GM18502 (cell line): Measurements from ENCODE around the gene SCAMP3.
A peak's percentile ranks its signal among the peaks of the same experiment; 100 is the strongest.
"Not testable (repeated sequence)": the region's sequence is repeated elsewhere in the genome, so short reads cannot be mapped to it uniquely, and the experiment has no call there.

Source experiments
- ATAC-seq: cut with Tn5 transposase; IDR thresholded peaks from one replicate; pipeline ENCODE4 v1.9.1; 2021; ENCODE audit warnings: mild to moderate bottlenecking; ENCODE audit not compliant: unreplicated experiment, poor library complexity

The SCAMP3 gene

DNA sequence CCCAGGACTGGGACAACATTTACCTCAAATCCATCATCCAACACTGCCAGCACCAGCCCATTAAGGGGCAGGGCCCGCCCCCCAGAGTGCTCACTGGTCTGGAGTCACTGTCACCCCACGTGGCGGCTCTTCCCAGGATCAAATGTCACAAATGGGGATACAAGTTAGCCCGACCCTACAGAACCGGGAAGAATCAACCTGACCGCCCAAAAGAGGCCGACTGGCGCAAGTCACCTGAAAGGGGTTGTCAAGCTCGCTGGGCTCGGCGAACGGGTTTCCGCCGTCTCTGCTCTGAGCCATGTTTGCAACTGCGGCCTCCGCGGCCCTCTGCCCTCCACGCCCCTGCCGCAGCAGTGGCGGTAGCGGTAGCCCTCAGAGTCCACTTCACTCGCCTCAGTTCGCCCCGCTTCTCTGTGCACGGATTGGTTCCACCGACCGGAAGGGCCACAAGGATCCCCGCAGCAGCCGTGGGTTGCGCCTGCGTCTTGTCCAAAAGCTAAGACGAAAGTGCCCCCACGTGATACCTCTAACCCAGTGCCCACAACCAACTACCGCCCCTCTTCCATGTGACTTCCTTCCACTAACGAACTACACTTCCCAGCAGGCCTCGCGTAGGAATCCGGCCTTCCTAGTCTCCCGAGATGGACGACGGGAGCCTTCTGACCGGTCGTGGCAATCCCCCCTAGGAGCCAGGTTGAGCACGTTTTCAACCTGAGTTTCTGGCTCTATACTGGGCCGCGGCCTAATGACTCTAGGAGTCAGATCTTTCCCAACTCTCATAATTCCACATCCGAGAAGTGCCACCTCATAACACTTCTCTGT, at the start of gene SCAMP3:
Gene SCAMP3, minus strand, starts transcription at position 509 of the 822 bp plus-strand sequence. Its CDS starts 209 bp downstream, at position 300.
- ATAC-seq, result peak; percentile 88

DNA sequence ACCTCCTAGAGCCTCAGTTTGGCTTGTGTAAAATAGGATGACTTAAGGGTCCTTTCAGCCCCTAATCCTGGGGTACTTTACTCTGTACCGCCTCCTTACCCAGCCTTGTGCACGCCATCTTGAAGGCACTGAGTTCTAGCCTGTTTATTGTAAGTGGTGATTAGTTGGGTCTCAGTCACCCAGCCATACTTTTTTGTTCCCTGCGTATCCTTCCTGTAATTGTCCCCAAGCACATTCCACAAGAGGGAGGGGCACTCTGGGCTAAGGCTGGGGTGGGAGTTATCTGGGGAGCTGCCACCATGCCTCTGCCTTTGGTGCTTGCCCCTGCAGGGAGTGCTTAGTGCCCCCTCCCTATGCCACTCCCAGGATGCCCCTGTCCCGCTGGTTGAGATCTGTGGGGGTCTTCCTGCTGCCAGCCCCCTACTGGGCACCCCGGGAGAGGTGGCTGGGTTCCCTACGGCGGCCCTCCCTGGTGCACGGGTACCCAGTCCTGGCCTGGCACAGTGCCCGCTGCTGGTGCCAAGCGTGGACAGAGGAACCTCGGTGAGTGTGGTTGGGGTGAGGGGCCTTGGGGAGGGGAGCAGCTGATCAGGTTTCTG, 47.4 kb upstream of the SCAMP3 start:
- ATAC-seq, result no peak

DNA sequence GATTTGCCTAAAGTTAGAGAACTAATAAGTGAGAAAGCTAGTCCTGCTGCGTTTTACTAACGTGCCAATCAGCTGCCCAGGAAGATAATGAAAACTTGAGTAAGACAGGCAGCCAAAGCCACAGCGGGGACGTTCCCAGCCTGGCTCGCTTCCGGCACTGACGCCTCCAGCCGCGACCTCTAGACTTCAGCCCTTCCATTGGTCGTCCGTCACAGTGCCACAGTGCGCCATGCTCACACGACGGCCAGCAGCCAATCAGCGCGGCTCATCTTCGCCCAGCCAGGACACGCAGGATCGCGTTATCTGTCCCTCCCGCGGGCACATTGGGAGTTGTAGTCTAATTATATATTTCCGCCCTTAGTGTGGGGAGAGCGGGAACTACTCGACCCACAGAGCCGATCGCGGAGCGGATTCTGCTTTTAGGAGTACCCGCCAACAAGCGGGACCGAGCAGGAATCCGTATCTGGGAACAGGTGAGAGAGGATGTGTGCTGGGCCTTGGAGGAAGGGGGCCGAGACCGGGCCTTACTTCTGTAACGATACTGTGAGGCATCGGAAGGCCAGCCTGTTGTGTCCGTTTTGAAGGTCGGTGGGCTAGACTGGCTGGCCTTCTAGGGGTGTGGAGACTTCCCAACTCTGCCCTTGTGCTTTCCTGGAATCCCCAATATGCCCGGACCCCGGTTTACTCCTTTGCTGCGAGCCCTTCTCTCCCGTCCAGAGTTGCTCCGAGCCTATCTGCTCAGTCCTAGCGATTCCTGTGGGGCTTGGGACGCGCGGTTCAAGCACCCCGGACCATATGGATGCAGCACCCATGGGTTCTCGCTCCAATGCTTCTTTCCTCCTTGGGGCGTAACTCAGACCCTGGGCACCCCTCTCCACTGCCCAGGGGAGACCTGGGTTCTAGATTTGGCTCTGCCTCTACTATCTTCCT, 46.6 kb upstream of the SCAMP3 start, which contains the start of gene FDPS:
Gene FDPS, plus strand, starts transcription at position 374 of the 930 bp plus-strand sequence. CDS start 924 bp downstream, outside the sequence.
- peak; percentile 96 for ATAC-seq

GRCh38 chr1:155307247-155307740, 45.1 kb upstream of the SCAMP3 start:
- no peak for ATAC-seq

DNA sequence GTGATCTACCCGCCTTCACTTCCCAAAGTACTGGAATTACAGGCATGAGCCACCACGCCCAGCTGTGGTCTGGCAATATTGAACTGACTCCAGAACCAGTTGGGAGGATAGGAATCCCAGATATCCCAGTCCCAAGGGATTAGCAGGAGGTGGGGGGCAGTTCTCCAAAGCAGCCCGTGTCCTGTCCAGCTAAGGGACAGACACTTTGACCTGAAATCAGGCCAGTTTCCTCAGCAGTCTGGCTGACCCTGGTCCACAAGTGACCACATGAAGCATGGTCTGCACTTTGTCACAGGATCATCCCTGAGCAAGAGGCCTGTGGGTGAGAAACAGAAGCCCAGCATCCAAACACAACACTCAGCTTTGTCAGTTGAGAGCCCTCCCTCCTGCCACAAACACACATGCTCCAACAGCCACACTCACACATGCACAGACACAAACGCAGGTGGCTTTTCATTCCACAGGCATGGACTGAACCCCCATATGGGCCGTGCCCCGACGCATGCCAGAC, 43.8 kb upstream of the SCAMP3 start:
- no peak for ATAC-seq

DNA sequence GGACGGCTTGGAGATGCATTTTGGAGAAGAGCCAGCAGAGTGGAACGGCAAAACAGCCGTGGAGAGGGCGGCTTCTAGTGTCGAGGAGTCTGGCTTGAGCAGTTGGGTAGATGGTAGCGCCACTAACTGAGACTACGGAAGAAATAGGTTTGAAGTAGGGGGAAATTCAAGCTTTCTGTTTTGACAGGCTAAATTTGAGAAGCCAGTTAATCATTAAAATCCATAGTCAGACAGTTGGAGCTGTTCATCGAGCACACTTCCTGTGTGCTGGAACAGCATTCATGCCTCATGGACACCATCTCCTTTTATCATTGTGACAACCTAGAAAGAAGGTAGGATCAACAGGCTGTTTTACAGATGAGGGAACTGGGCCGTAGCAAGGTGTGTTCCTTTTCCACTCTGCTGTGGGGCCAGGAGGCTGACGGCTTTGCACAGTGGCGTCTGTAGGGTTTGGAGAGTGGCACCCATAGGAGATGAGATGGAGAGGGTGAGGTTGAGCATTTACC, 42.5 kb upstream of the SCAMP3 start:
- no peak for ATAC-seq

DNA sequence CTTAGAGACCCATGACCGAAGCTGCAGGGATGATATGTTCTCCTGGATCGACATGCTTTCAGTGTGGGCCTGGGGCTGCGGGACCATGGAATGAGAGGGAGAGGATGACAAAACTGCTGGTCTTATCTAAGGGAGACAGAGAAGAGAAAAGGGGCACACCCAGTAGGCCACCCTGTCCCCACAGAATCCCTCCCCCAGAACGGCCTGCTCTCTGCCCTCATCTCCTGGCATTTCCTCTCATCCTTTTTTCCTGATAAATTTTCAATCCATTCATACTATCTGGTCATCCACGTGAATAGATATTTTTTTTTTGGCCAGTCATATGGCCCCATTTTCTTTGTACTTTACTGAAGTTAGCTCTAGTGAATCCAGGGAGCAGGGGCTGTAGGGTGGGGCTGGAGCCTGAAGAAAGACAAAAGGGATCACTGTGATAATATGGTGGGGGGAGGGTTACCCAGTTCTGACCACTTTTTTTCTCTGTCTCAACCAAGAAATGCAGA, 39.2 kb upstream of the SCAMP3 start, which contains the start of gene PKLR:
Gene PKLR, minus strand, starts transcription at position 97 of the 500 bp plus-strand sequence. Its CDS starts 43 bp downstream, at position 54.
- ATAC-seq, result no peak

DNA sequence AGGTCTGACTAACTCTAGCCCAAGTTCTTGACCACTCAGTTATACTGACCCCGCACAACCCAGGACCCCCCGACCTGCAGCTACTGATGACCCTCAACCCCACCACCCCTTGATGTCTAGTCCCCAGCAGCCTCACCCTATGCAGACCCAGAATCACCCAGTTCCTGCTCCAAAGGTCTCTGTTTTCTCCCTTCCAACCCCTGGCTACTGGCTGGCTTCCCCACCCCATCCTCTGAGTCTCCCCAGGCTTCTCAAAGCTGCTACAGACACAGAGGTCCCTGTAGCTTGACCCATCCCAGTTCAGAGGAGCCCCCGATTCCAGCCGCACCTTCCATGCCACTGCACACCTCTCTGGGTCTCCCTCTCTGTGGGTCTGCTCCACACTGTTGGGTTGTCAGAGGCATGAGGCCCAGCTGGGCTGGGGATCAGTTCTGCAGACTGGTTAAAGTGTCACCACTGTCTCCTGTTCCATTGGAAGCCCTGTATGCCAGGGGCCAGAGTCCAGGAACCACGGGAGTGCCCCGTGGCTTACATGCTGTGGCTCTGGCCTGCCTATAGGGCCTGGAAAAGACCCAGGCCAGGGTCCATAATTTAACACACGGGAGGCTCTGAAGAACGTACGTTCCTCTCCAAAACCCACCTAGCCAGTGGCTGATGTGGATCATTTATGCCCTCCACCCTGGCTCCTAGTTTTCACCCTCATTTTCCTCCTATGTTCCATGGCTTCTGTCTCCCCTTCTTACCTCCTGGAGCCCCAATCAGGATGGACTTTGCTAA, 38.6 kb upstream of the SCAMP3 start:
- no peak for ATAC-seq

DNA sequence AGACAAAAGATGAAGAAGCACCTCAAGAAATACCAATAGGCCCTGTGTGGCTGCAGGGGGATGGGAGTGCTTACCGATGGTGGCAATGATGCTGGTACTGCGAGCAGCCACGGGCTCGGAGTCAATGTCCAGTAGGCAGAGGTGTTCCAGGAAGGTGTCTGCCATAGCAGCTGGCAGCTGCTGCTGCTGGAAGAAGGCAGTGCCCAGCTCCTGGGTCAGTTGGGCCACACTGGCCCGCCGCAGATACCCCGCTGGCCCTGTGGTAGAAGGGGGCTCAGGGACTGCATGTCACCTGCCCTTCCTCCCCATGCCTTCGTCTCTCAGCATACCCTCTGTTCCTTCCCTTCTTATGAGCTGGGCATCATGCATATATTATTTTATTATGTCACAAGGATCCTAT, 37.9 kb upstream of the SCAMP3 start:
- ATAC-seq, result no peak

DNA sequence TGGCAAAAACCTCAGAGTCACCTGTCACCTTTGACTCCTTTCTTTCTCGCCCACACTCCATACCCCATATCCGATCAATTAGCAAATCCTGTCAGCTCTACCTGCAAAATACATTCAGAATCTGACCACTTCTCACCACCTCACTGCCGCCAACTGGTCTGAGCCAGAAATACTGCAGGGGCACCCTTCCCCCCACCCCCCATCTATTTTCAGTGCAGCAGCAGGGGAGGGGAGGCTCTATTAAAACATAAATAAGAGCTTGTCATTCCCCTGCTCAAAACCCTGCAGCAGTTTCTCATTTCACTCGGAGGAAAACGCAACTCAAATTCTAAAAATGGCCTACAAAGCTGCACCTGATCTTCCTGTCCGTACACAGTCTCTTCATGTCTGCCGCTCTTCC, 35.2 kb upstream of the SCAMP3 start:
- no peak for ATAC-seq

DNA sequence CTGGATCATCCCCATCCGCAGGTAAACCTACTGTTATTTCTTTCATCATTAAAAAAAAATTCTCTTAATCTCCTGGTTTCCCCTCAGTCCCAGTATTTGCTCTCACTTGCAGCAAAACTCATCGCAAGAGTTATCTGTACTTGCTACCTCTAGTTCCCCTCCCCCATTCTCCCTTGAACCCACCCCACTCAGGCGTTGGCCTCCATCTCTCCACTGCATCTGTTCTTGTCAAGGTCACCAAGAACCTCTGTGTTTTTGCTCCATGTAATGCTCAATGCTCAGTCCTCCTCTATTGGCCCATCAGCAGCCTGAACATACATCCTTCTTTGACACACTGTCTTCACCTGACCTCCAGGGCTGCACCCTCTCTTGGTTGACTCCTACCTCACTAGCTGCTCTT, 34.5 kb upstream of the SCAMP3 start:
- no peak for ATAC-seq

- ATAC-seq, result no peak
Observed at GRCh38 chr1:155295942-155296267, 33.7 kb upstream of the SCAMP3 start.

DNA sequence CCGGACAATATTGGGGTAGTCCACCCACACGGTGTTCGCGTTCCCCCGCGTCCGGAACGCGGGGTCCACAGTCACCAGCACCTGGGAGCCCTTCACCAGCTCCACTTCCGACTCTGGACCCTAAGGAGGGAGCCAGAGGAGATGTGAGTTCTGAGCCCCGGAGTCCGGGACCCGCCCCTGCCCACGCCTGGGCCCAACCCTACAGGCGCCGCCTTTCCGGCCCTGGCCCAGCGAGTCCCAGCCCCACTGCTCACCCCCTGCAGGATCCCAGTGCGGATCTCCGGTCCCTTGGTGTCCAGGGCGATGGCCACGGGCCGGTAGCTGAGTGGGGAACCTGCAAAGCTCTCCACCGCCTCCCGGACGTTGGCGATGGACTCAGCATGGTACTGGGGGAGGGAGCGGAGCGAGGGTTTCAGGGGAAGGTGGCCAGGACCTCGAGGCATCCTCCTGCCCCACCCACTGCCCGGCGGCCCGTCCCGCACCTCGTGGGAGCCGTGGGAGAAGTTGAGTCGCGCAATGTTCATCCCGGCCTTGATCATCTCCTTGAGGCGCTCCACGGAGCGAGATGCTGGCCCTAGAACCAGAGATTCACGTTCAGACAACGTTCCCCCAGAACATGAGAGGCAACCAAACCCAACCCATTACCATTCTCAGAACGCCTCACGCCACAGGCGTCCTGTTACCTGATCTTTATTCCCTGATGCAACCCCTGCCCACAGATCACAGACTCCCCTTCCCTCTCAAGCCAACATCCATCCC, 33.2 kb upstream of the SCAMP3 start:
- ATAC-seq, result no peak

DNA sequence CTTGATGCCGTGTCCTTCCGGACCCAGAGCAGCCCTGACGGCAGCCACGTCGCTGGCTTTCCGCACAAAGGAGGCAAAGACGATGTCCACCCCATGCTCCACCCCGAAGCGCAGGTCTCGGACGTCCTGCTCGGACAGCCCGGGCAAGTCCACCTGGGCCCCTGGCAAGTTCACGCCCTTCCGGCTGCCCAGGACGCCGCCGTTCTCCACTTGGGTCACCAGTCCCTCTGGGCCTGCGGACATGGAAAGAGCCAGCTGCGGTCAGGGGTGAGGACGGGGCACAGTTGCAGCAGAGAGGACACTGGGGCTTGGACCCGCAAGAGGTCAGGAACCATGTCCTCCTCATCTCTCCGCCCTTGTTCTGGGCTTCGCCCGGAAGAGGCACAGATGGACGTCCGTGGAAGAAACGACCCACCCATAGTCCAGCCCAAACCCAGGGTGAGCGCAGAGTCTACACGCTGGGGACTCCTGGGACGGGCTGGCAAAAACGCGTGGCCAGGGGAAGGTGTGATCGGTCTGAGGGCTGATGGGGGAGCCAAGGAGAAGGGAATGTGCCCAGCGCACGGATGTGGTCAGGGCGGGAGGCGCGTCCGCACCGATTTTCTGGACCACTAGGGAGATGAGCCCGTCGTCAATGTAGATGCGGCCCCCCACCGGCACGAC, 32.5 kb upstream of the SCAMP3 start:
- no peak for ATAC-seq

DNA sequence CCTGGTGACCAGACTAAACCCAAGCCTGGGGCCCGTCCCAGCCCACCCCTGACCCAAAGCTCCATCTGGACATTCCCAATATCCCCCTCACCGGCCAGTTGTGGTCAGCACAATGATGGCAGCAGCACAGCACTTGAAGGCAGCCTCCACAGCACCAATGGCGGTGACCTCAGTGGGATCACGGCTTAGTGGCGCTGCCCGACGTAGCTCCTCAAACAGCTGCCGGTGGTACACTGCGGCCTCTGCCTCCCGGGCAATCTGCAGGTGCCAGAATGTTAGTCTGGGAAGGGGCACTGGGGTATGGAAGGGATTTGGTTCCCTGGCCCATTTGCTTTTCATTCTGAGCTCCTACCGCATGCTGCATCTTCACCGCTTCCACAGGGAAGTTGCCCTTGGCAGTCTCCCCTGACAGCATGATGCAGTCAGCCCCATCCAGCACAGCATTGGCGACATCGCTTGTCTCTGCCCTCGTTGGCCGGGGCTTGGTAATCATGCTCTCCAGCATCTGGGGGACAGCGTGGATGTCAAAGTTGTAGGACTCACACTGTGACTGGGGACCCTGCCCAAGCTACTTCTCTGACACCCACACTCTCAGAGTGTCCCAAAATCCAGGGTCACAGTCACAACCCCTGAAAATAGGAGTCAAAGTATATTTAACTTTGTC, 31.1 kb upstream of the SCAMP3 start:
- ATAC-seq, result no peak

GRCh38 chr1:155291006-155291405, 28.8 kb upstream of the SCAMP3 start:
- ATAC-seq, result not testable (repeated sequence)

DNA sequence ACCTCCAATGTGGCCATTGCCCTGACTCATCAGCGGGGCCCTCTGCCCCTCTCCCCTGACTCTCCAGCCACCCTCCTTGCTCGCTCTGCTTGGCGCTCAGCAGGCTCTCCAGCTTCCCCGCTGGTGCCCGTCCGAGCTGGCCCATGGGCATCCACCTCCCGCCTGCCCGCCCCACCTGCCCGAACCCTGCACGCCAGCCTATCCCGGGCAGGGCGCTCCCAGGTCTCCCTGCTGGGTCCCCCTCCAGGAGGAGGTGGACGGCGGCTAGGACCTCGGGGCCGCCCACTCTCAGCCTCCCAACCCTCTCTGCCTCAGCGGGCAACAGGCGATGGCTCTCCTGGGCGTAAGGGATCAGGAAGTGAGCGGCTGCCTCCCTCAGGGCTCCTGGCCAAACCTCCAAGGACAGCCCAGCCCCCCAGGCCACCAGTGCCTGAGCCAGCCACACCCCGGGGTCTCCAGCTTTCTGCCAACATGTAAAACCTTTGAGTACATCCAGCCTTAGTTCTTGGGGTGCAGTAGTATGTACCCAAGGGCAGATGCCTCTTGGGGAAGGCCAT, 25.9 kb upstream of the SCAMP3 start:
- no peak for ATAC-seq
